HEK293T (cell line): Measurements from ENCODE around the gene POMT1.

ENCODE experiments used
- BHLHE40 ChIP-seq: fragments of 450-650 bp; IDR thresholded peaks from 2 replicates; pipeline ENCODE4 v1.6.1; 2016; ENCODE audit warnings: mild to moderate bottlenecking, moderate library complexity, borderline replicate concordance
- FOXM1 ChIP-seq: fragments of 450-650 bp; IDR thresholded peaks from 2 replicates; pipeline ENCODE4 v1.6.1; 2017; ENCODE audit warnings: mild to moderate bottlenecking, borderline replicate concordance

DNA sequence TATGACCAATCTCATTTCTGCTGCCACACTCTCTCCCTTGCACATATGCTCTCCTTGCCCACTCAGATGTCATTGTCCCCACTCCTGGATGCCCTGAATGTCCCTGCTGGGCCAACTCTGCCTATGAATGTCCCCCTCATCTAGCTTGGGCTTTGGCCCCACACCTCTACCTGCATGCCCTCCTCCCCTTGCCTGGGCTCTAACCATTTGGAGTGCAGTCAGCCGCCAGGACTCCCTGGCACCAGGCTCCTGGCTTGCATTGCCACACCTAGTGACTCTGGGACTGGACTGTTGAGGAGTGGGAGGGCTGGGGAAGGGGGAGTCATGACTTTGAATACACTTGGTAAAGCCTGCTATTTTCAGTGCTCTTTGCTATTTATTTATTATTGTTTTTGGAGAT is 41.6 kb upstream of the POMT1 start:
- TF ChIP-seq FOXM1 (no peak), BHLHE40 (no peak)
